GM18951 (cell line): ENCODE measurements around the gene HRH1.

Experiments used
- POLR2A ChIP-seq: IDR thresholded peaks from 4 replicates; pipeline ENCODE4 v1.6.1; 2011; ENCODE audit warnings: mild to moderate bottlenecking; ENCODE audit not compliant: insufficient read length, insufficient read depth; ENCODE audit errors: extremely low read depth
- in situ Hi-C: fragments of 300-500 bp; cut with MboI; formaldehyde crosslinking; loops from one replicate; pipeline ENCODE4 v1.12.0; 2022; ENCODE audit warnings: low sequenced_read_pairs, mixed read lengths, inconsistent platforms; ENCODE audit not compliant: unreplicated experiment

HRH1 gene

DNA sequence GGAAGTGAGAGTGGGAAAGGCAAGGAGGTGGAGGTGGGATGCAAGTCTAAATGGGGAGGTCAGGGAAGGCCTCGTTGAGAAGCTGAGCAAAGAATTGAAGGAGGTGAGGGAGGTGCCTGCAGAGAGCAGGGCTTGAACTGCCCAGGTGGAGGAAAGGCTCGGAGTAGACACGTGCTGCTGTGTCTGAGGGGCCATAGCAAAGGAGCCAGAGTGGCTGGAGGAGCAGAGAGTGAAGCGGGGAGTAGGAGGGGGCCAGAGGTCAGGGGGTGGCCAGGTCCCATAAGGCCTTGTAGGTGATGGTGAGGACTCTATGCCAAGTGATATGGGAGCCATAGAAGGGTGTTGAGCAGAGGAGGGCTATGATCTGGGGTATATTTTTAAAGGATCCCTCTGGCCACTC is 21.4 kb upstream of the HRH1 start:
- in situ Hi-C loops: no loop called here
- TF ChIP-seq POLR2A: no peak

DNA sequence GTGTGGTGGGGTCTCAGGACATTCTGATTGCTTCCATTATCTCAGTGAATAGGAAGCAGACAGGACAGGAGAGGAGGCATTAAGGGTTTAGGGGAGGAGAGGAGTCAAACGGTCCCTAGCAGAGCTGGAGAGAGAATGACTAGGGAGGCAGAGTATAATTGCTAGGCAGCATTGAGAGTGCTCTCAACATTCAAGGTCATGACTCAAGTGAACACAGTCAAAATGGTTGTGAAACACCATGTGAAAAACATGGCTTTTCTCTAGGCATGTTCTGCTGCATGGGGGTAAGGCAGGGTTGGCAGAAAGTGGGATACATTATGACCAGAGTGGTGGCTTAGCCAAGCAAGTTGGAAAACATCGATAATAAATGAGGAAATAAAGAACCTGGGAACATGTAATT is 19.5 kb upstream of the HRH1 start:
- in situ Hi-C loops: no loop called here
- no peak for TF ChIP-seq POLR2A

DNA sequence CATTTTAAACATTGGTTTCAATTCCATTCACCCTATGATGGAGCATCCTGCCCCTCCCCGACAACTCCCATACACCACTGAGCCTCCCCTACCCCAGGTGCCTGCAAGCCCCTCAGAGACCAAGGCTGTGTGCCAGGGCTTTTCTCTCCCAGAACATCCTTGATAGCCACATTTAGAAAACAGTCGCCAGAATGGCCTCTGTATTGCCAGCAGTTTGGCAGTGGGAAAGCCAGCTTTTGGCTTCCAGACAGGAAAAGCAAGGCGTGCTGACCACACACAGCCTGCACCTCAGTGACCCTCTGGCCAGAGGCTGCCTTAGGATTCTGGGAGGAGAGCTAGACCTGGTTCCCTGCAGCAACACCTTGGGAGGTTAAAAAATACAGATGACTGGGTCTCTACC is 18.2 kb upstream of the HRH1 start:
- in situ Hi-C loops: no loop called here
- no peak for TF ChIP-seq POLR2A

DNA sequence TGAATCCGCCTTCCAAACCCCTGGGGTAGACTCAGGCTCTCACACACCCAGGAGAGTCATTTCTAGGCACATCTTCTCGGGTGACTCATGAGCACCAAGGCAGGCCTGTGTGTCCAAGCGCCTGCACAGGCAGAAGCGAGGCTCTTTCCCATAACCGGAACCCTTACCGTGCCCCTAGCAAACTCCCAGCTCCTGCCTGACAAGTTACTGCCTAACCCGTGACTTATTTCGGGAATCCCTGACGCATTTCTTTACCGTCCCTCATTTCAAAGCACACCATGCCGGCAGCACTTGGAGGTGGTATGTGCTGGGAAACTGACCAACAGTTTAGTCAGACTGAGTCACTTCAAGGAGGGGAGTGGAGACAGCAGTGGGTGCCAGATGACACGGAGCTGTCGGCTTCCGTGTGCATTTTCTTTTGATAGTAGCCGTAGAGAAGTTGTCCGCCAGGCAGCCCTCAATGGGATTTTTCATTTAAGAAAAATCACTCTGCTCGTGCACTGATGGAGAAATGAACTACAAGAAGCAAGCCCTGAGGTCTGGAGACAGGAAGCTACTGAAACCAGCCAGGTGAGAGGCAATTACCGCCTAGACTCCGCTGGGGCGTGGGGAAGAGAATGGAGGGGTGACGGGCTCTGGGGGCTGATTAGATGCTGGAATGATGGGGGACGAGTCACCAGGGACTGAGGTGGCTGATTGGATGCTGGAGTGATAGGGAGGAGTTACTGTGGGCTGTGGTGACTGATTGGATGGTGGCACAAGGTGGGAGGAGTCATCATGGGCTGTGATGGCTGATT is 17.3 kb upstream of the HRH1 start:
- in situ Hi-C loops: no loop called here
- TF ChIP-seq POLR2A: no peak

DNA sequence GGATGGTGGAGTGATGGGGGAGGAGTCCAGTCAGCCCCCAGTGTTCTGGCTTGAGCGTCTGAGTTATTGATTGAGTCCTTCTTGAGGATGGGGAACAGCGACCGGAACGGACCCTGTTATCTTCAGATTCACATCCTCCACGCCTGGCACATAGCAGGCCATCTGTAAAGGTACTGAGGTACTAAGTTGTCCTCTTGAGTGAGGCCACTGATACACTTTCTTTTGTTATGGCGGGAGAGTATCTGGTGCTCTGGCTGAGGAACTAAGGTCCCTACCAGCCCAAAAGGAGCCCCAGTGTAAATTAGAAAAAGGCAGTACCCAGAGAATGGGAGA is 16.7 kb upstream of the HRH1 start:
- no peak for TF ChIP-seq POLR2A
- in situ Hi-C loops: no loop called here

DNA sequence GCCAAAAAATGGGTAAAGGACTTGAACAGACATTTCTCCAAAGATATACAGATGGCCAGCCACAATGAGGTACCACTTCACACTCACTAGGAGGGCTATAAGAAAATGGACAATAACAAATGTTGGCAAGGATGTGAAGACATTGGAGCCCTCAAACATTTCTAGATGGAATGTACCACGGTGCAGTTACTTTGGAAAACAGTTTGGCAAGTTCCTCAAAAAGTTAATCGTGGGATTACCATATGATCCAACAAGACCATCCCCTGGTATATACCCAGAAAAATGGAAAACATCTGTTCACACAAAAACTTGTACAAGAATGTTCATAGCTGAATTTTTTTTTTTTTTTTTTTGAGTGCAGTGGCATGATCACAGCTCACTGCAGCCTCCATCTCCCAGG is 15.9 kb upstream of the HRH1 start:
- no peak for TF ChIP-seq POLR2A
- in situ Hi-C loops: no loop called here

DNA sequence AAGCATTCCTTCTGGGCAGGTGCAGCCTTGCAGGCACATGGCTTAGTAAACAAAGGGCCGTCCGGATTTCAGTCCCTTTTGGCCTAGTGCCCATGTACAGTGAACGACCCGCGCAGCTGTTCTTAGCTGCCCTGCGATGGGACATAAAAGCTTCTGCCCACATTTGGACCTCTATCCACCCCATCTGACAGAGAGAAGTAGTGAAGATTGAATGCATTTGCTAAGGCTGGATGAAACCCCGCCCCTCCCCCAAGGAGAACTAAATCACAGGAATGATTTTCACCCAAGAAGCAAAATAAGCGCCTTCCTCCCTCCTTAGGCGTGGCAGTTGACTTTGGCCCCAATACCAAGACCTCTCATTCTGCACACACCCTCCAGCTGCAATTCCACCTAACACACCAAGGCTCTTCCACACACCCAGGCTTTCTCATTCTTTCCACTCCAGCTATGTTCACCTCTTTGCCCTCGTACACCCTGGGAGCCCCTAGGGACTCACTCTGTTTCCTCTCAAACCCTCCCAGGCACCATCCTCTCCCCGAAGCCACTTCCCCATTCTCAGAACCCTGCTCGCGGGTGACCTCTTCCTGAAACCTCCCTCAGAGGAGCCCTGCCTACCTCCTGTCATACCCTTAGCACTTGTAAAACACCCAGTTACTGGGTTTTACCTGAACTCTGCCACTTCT is 14.1 kb upstream of the HRH1 start:
- TF ChIP-seq POLR2A: no peak

DNA sequence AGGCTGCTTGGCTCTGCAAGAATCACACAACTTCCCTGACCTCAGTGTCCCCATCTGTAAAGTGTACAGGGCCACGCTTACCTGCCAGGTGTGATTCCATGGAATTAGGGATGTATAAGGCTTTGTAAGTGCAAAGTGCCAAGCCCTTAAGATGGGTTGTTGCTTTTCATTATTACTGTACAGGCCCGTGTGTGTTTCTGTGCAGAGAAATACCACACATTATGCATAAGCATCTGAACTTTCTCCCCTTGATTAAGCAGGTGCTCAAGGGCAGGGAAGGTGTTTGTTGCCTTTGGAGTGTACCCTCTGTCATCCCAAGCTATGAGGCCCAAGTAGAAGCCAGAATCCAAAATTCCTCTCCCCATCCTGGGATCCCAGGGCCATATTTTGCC is 13.6 kb upstream of the HRH1 start:
- TF ChIP-seq POLR2A: no peak
- in situ Hi-C loops: no loop called here

More for the DNA sequence above, 14.1 kb upstream of the HRH1 start:
- in situ Hi-C loops: no loop called here

DNA sequence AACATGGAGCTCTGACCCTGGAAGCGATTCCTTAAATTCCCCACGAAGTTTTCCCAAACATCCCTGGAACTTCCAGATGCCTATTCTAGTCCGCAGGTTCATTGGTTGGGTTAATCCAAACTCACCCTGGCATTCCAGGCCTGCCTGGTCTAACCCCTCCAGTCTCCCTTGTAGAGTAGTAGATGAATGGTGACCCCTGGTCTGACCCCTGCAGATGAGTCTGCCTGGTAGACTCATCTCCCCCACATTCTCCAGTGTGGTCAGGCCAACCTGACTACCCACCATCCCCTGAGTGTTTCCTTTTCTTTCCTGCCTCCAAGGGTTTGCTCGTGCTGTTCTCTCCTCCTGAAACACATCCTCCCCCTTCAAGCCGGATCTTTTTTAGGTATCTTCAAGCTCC is 10.8 kb upstream of the HRH1 start:
- in situ Hi-C loops: no loop called here
- TF ChIP-seq POLR2A: no peak

DNA sequence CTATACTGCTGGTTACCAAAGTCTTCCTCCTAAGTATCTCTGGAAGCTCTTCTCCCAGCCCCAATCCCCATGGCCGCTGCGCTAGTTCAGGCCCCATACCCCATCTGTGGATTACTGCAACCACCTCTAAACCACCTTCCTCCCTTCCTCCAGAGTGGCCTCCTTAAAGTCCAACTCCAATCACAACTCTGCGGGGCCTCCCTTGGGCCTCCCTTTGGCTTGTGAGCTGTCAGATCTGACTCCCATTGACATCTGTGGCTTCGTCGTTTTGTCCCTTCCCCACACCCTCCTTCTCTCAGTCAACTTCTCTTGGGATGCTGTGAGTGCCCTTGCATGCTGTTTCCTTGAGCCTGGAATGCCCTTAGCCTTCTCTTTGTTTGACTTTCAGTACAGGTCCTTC is 9.3 kb upstream of the HRH1 start:
- in situ Hi-C loops: no loop called here

DNA sequence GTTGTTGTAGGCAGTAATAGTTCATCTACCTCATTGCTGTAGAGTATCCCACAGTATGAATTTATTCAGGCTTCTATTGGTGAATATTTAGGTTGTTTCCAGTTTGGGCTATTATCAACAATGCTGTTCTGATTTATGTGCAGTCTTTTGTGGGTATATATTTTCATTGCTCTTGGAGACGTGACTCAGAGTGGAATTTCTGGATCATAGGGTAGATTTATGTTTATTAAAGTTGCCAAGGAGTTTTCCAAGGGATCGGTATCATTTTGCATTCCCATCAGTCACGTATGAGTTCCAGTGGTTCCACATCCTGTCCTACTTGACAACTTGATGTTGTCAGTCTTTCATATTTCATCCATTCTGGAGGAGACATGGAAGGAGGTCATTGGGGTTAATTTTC is 8.4 kb upstream of the HRH1 start:
- in situ Hi-C loops: no loop called here
- no peak for TF ChIP-seq POLR2A

More for the DNA sequence above, 9.3 kb upstream of the HRH1 start:
- TF ChIP-seq POLR2A: no peak

DNA sequence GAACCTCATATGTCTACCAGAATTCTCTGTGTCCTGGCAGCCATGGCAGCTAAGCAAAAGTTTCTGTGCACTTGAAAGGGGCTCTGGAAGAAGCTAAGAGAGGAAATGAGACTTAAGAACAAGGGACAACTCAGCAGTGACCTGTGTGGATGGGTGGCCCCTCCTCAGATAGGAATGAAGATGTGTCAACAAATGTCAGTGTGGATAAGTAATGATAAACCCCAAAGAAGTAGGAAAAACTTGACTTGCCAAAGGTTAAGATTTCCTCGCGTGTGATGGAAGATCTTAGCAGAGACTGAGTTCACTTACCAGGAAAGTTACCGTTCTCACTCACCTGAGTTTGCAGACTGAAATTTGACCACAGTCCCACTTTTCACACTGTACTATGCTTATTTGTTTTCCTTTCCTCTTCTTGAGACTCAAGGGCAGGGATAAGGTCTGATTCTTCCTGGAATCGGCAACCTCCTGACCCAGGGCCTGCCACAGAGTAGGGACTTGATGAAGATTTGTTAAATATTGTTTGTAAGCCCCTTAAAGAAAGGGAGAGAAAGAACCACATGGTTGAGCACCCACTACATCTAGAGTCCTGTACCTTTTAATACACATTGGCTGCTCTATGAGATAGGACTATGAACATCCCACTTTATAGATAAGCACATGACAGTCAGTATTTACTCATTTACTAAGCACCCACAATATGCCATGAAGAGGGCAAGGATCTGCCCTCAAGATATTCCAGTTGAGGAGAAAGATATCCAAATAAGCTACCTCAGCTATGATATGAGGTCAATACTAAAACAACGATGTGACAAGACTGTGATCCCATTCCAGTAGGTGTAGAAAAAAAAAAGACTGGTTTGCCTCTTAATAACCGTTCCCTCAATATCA is 7.3 kb upstream of the HRH1 start:
- TF ChIP-seq POLR2A: no peak
- in situ Hi-C loops: no loop called here

DNA sequence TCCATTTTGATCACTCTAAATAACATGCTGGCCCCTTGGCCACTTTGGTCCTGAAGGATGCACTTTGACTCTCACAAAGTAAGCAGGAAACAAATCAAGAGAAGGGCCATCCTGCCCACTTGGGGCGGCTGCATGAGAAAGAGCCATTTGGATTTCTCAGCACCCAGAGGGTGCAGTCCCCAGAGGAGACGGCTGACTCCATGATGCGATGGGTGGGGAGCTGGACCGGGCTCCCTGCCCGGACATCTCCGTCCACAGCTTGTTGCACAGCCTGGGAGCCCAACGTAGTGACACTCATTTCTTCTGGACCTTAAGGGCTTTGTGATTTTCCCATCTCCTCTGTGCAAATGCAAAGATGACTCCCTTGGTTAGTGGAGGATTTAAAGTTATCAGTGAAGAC is 4.0 kb upstream of the HRH1 start:
- in situ Hi-C loops: no loop called here
- no peak for TF ChIP-seq POLR2A
